ENCODE measurements around the gene LAMTOR5. TPM values are rescaled to one million over a fixed set of nuclear protein-coding genes. Genes with fewer than 3 reads are reported as not detected.
"Not testable (repeated sequence)": the region's sequence is repeated elsewhere in the genome, so short reads cannot be mapped to it uniquely, and the experiment has no call there.

The LAMTOR5 gene
- total and polyA plus RNA-seq, 4 experiments from 2014 or later = 64.5 to 325 (median 167) TPM

- POLR2A ChIA-PET (ENCODE audit: partially characterized antibody) = not testable (repeated sequence)
Observed at GRCh38 chr1:110437645-110438299, 30.3 kb upstream of the LAMTOR5 start.

DNA sequence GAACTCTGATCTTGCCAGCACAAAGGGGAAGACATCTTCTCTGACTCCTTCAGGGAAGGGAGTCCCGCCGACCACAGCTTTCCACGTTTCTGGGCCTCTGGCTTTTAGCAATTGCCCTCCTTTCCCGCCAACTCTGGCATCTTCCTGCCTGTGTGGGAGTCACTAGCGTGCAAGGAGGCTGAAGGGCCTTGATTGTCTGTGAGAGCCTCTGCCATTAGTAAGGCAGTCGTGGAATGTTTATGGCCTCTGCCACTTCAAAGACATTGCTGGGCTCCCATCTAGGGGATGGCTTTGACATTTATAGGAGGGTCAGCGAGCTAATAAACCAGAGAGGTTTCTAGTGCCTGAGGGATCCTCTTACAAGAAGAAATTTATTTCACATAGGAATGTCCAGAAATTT lies 29.1 kb upstream of the LAMTOR5 start:
- Histone ChIP-seq H3K27me3 (ENCODE audit: insufficient read depth, low read length) (no peaks in the 10 kb centered on the region), H3K4me1 (ENCODE audit: insufficient read depth, low read length) (no peaks in the 10 kb centered on the region), H3K36me3 (ENCODE audit: insufficient read depth, low read length) (no peaks in the 10 kb centered on the region), H3K9me3 (ENCODE audit: control insufficient read depth in 1 of 2, low read length in 2 of 2) (no peaks in the 10 kb centered on the region), H3K4me3 (ENCODE audit: low read length in 2 of 2) (no peak overlapping the region), H3K27ac (ENCODE audit: low read depth, low read length) (no peak overlapping the region)
- Mint-ChIP-seq H3K36me3 (no peaks in the 10 kb centered on the region), H3K9me3 (no peaks in the 10 kb centered on the region), H3K27me3 (peaks cover 7 to 11% of the 10 kb centered on the region in 2 donors), H3K4me1 (no peaks in the 10 kb centered on the region), H3K27ac (no peak overlapping the region), H3K4me3 (no peak overlapping the region)
- no peak for DNase-seq
- CTCF ChIA-PET (ENCODE audit: partially characterized antibody) = interaction anchor here (0.7 to 4.5 kb wide), 2 partner anchors 24 to 236 kb away, joined by 3 to 16 read pairs; no protein-coding TSS in a partner anchor
- POLR2A ChIA-PET (ENCODE audit: partially characterized antibody) = no interaction called here
- intact Hi-C loops (cut with micrococcal nuclease) = no loop called here

More at GRCh38 chr1:110437645-110438299, 30.3 kb upstream of the LAMTOR5 start:
- H3K4me1 Mint-ChIP-seq; DNase-seq; H3K4me3 ChIP-seq (ENCODE audit: low read length in 2 of 2); intact Hi-C loops (cut with micrococcal nuclease); H3K4me1 ChIP-seq (ENCODE audit: insufficient read depth, low read length); H3K27ac ChIP-seq (ENCODE audit: low read depth, low read length); H3K9me3 ChIP-seq (ENCODE audit: control insufficient read depth in 1 of 2, low read length in 2 of 2); H3K9me3 Mint-ChIP-seq; H3K36me3 Mint-ChIP-seq; H3K4me3 Mint-ChIP-seq; H3K27me3 Mint-ChIP-seq; H3K27me3 ChIP-seq (ENCODE audit: insufficient read depth, low read length); H3K36me3 ChIP-seq (ENCODE audit: insufficient read depth, low read length); H3K27ac Mint-ChIP-seq: not testable (repeated sequence)
- CTCF ChIA-PET (ENCODE audit: partially characterized antibody) = interaction anchor here (4.5 kb wide), 1 partner anchor 23 kb away, joined by 16 read pairs; no protein-coding TSS in a partner anchor

- no peak for DNase-seq
- H3K27me3 ChIP-seq (ENCODE audit: insufficient read depth, low read length) = no peaks in the 10 kb centered on the region
- H3K4me1 ChIP-seq (ENCODE audit: insufficient read depth, low read length) = no peaks in the 10 kb centered on the region
- CTCF ChIA-PET (ENCODE audit: partially characterized antibody) = interaction anchor here (1.2 to 4.5 kb wide), 3 partner anchors 25 to 226 kb away, joined by 4 to 16 read pairs (median 5); no protein-coding TSS in a partner anchor
- H3K9me3 ChIP-seq (ENCODE audit: control insufficient read depth in 1 of 2, low read length in 2 of 2) = no peaks in the 10 kb centered on the region
- intact Hi-C loops (cut with micrococcal nuclease) = no loop called here
- Mint-ChIP-seq H3K4me3 (no peak overlapping the region), H3K9me3 (no peaks in the 10 kb centered on the region), H3K27me3 (peaks cover 8 to 23% of the 10 kb centered on the region in 2 donors), H3K27ac (no peak overlapping the region), H3K36me3 (no peaks in the 10 kb centered on the region), H3K4me1 (peaks cover 0 to 1% (median 0%) of the 10 kb centered on the region in 4 donors)
- POLR2A ChIA-PET (ENCODE audit: partially characterized antibody) = no interaction called here
- no peak overlapping the region for H3K4me3 ChIP-seq (ENCODE audit: low read length in 2 of 2)
- H3K27ac ChIP-seq (ENCODE audit: low read depth, low read length) = no peak overlapping the region
- no peaks in the 10 kb centered on the region for H3K36me3 ChIP-seq (ENCODE audit: insufficient read depth, low read length)
Observed at GRCh38 chr1:110434946-110435345, 27.5 kb upstream of the LAMTOR5 start.

DNA sequence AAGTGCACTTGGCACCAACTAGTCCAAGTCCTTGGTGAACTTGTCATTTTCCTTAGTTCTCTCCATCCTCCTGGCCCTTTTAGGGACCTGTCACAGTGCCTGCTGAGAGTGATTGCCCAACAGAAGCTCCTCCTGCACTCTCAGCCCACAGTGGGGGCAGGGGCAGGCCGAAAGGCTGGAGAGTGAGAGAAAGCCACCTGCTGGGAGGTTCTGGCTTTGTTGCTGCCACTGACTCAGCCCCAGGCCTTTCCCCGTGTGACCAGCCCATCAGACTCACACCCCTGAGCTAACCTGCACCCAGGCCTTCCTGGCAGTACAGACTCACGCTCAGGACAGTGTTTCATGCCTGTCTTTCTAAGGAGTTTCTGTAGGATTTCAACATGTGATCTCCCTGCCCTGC lies 26.3 kb upstream of the LAMTOR5 start:
- Histone ChIP-seq H3K27me3 (ENCODE audit: insufficient read depth, low read length) (no peaks in the 10 kb centered on the region), H3K4me3 (ENCODE audit: low read length in 2 of 2) (no peak overlapping the region), H3K27ac (ENCODE audit: low read depth, low read length) (no peak overlapping the region), H3K9me3 (ENCODE audit: control insufficient read depth in 1 of 2, low read length in 2 of 2) (no peaks in the 10 kb centered on the region), H3K4me1 (ENCODE audit: insufficient read depth, low read length) (no peaks in the 10 kb centered on the region), H3K36me3 (ENCODE audit: insufficient read depth, low read length) (no peaks in the 10 kb centered on the region)
- ChIA-PET POLR2A (ENCODE audit: partially characterized antibody) (no interaction called here), CTCF (ENCODE audit: partially characterized antibody) (interaction anchor here (1.2 kb wide), 1 partner anchor 26 kb away, joined by 4 read pairs; no protein-coding TSS in a partner anchor)
- Mint-ChIP-seq H3K4me1 (peaks cover 0 to 1% (median 0%) of the 10 kb centered on the region in 4 donors), H3K27ac (no peak overlapping the region), H3K36me3 (no peaks in the 10 kb centered on the region), H3K9me3 (no peaks in the 10 kb centered on the region), H3K4me3 (no peak overlapping the region), H3K27me3 (peaks cover 8 to 22% of the 10 kb centered on the region in 2 donors)
- DNase-seq = no peak
- intact Hi-C loops (cut with micrococcal nuclease) = no loop called here

DNA sequence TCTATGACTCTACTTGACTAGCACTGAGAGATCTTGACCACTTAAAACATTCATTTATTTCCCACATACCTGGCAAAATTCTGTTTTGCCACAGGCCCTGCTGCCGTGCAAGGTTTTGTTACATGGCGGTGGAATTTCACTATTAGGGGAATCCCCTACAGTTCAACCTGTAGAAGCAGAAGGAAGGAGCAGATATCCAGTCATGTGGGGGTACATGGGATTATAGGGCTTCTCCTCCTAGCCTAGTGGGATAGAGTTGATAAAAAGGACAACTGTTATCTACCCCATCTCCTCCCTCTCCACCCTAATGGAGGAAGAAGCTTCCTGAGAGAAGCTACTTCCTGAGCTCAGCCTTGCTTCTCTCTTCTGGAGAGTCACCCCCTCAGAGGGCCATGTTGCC lies 25.7 kb upstream of the LAMTOR5 start:
- no peaks in the 10 kb centered on the region for H3K36me3 Mint-ChIP-seq
- DNase-seq = no peak
- intact Hi-C loops (cut with micrococcal nuclease) = no loop called here
- no peak overlapping the region for H3K27ac Mint-ChIP-seq
- no peaks in the 10 kb centered on the region for H3K9me3 ChIP-seq (ENCODE audit: control insufficient read depth in 1 of 2, low read length in 2 of 2)
- H3K4me1 Mint-ChIP-seq = peaks cover 0 to 1% (median 0%) of the 10 kb centered on the region in 4 donors
- no peaks in the 10 kb centered on the region for H3K4me1 ChIP-seq (ENCODE audit: insufficient read depth, low read length)
- no peaks in the 10 kb centered on the region for H3K36me3 ChIP-seq (ENCODE audit: insufficient read depth, low read length)
- H3K27ac ChIP-seq (ENCODE audit: low read depth, low read length) = no peak overlapping the region
- CTCF ChIA-PET (ENCODE audit: partially characterized antibody) = no interaction called here
- no peak overlapping the region for H3K4me3 Mint-ChIP-seq
- no peak overlapping the region for H3K4me3 ChIP-seq (ENCODE audit: low read length in 2 of 2)
- POLR2A ChIA-PET (ENCODE audit: partially characterized antibody) = no interaction called here
- peaks cover 5 to 20% of the 10 kb centered on the region in 2 donors for H3K27me3 Mint-ChIP-seq
- H3K27me3 ChIP-seq (ENCODE audit: insufficient read depth, low read length) = no peaks in the 10 kb centered on the region
- no peaks in the 10 kb centered on the region for H3K9me3 Mint-ChIP-seq

GRCh38 chr1:110430901-110431300 lies 23.4 kb upstream of the LAMTOR5 start:
- ChIA-PET POLR2A (ENCODE audit: partially characterized antibody) (no interaction called here), CTCF (ENCODE audit: partially characterized antibody) (interaction anchor here (2.0 to 2.1 kb wide), 2 partner anchors 19 to 29 kb away, joined by 7 to 10 read pairs; no protein-coding TSS in a partner anchor)
- no peaks in the 10 kb centered on the region for H3K36me3 ChIP-seq (ENCODE audit: insufficient read depth, low read length)
- intact Hi-C loops (cut with micrococcal nuclease) = no loop called here
- no peaks in the 10 kb centered on the region for H3K27me3 ChIP-seq (ENCODE audit: insufficient read depth, low read length)
- no peaks in the 10 kb centered on the region for H3K9me3 Mint-ChIP-seq
- H3K27ac ChIP-seq (ENCODE audit: low read depth, low read length) = no peak overlapping the region
- peaks cover 5 to 18% of the 10 kb centered on the region in 2 donors for H3K27me3 Mint-ChIP-seq
- H3K27ac Mint-ChIP-seq = no peak overlapping the region
- peaks cover 0 to 1% (median 0%) of the 10 kb centered on the region in 4 donors for H3K4me1 Mint-ChIP-seq
- H3K4me3 Mint-ChIP-seq = no peak overlapping the region
- H3K9me3 ChIP-seq (ENCODE audit: control insufficient read depth in 1 of 2, low read length in 2 of 2) = no peaks in the 10 kb centered on the region
- no peaks in the 10 kb centered on the region for H3K4me1 ChIP-seq (ENCODE audit: insufficient read depth, low read length)
- DNase-seq = no peak
- no peak overlapping the region for H3K4me3 ChIP-seq (ENCODE audit: low read length in 2 of 2)
- H3K36me3 Mint-ChIP-seq = no peaks in the 10 kb centered on the region

DNA sequence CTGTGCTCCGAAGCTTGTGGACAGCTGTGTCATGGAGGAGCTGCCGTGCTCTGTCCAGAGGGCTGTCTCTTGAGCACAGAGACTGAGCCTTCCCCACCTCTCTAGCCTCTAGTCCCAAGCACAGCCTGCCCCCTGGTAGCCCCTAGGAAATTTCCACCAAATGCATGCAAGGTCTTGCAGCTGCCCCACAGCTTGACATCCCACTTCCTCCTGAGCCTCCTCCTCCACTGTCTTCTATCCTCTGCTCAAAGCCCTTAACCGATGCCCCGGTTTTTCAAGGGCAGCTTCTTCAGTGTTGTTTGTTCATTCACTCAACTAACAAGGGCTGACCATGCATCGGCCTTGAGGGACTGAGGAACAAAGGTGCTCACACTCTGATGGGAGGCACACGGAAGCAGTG lies 22.9 kb upstream of the LAMTOR5 start:
- H3K9me3 Mint-ChIP-seq = no peaks in the 10 kb centered on the region
- H3K4me3 Mint-ChIP-seq = no peak overlapping the region

More for the DNA sequence above, 22.9 kb upstream of the LAMTOR5 start:
- Histone ChIP-seq H3K27me3 (ENCODE audit: insufficient read depth, low read length) (no peaks in the 10 kb centered on the region), H3K27ac (ENCODE audit: low read depth, low read length) (no peak overlapping the region), H3K4me1 (ENCODE audit: insufficient read depth, low read length) (no peaks in the 10 kb centered on the region), H3K9me3 (ENCODE audit: control insufficient read depth in 1 of 2, low read length in 2 of 2) (no peaks in the 10 kb centered on the region), H3K4me3 (ENCODE audit: low read length in 2 of 2) (no peak overlapping the region), H3K36me3 (ENCODE audit: insufficient read depth, low read length) (no peaks in the 10 kb centered on the region)
- H3K27me3 Mint-ChIP-seq = peaks cover 5 to 18% of the 10 kb centered on the region in 2 donors
- H3K36me3 Mint-ChIP-seq = no peaks in the 10 kb centered on the region
- intact Hi-C loops (cut with micrococcal nuclease) = no loop called here
- DNase-seq = no peak
- H3K4me1 Mint-ChIP-seq = peaks cover 0 to 1% (median 0%) of the 10 kb centered on the region in 4 donors
- H3K27ac Mint-ChIP-seq = no peak overlapping the region
- ChIA-PET POLR2A (ENCODE audit: partially characterized antibody) (no interaction called here), CTCF (ENCODE audit: partially characterized antibody) (interaction anchor here (2.0 to 2.1 kb wide), 2 partner anchors 19 to 30 kb away, joined by 7 to 10 read pairs; no protein-coding TSS in a partner anchor)

Data from CD4-positive, alpha-beta memory T cell (primary cell).